ENCODE measurements around the gene PES1.
"Not testable (repeated sequence)": the region's sequence is repeated elsewhere in the genome, so short reads cannot be mapped to it uniquely, and the experiment has no call there.

The PES1 gene

GRCh38 chr22:30562366-30562765 lies 29.3 kb downstream of the PES1 start:
- no peaks in the 10 kb centered on the region for H3K9me3 Mint-ChIP-seq
- no peak for DNase-seq (ENCODE audit: low spot score)
- H3K4me3 Mint-ChIP-seq: no peak overlapping the region
- H3K36me3 Mint-ChIP-seq (ENCODE audit: low read depth): no peaks in the 10 kb centered on the region
- no peak overlapping the region for H3K27ac Mint-ChIP-seq
- no peaks in the 10 kb centered on the region for H3K27me3 Mint-ChIP-seq (ENCODE audit: low read depth)
- no peaks in the 10 kb centered on the region for H3K4me1 Mint-ChIP-seq (ENCODE audit: low read depth)

- no peaks in the 10 kb centered on the region for H3K36me3 Mint-ChIP-seq (ENCODE audit: low read depth)
- H3K27ac Mint-ChIP-seq: no peak overlapping the region
- H3K9me3 Mint-ChIP-seq: no peaks in the 10 kb centered on the region
- H3K4me3 Mint-ChIP-seq: no peak overlapping the region
- no peaks in the 10 kb centered on the region for H3K4me1 Mint-ChIP-seq (ENCODE audit: low read depth)
- DNase-seq (ENCODE audit: low spot score): no peak
- H3K27me3 Mint-ChIP-seq (ENCODE audit: low read depth): no peaks in the 10 kb centered on the region
These were observed 30.1 kb downstream of the PES1 start for GRCh38 chr22:30561402-30562189.

DNA sequence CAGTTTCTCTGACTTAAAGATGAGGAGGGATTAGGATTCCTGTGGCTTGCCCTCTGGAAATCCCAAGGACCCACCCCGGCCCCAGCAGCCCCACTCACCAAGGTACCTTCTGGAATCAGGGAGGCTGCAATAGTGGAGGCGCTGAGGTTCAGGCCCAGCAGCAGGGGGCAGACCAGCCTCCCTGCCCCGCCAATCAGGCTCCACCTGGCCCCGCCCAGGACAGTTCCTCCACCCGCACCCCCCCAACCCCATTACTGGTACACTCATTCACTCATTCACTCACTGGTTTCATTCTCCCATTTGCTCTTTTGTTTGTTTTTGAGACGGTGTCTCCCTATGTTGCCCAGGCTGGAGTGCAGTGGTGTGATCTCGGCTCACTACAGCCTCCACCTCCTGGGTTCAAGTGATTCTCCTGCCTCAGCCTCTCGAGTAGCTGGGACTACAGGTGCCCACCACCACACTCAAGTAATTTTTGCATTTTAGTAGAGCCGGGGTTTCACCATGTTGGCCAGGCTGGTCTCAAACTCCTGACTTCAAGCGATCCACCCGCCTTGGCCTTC lies 31.0 kb downstream of the PES1 start:
- not testable (repeated sequence) for DNase-seq (ENCODE audit: low spot score); H3K9me3 Mint-ChIP-seq; H3K27ac Mint-ChIP-seq; H3K36me3 Mint-ChIP-seq (ENCODE audit: low read depth); H3K4me3 Mint-ChIP-seq; H3K27me3 Mint-ChIP-seq (ENCODE audit: low read depth); H3K4me1 Mint-ChIP-seq (ENCODE audit: low read depth)

- H3K27me3 Mint-ChIP-seq (ENCODE audit: low read depth): no peaks in the 10 kb centered on the region
- no peaks in the 10 kb centered on the region for H3K4me1 Mint-ChIP-seq (ENCODE audit: low read depth)
- no peaks in the 10 kb centered on the region for H3K9me3 Mint-ChIP-seq
- no peaks in the 10 kb centered on the region for H3K36me3 Mint-ChIP-seq (ENCODE audit: low read depth)
- DNase-seq (ENCODE audit: low spot score): no peak
- no peak overlapping the region for H3K27ac Mint-ChIP-seq
- H3K4me3 Mint-ChIP-seq: no peak overlapping the region
These were observed 31.8 kb downstream of the PES1 start for GRCh38 chr22:30559889-30560288.

- Mint-ChIP-seq H3K4me1 (ENCODE audit: low read depth) (no peaks in the 10 kb centered on the region), H3K4me3 (no peak overlapping the region), H3K36me3 (ENCODE audit: low read depth) (no peaks in the 10 kb centered on the region), H3K9me3 (no peaks in the 10 kb centered on the region), H3K27ac (no peak overlapping the region), H3K27me3 (ENCODE audit: low read depth) (no peaks in the 10 kb centered on the region)
- DNase-seq (ENCODE audit: low spot score): no peak
These were observed 34.5 kb downstream of the PES1 start for GRCh38 chr22:30557243-30557642.

- no peak overlapping the region for H3K4me3 Mint-ChIP-seq
- H3K36me3 Mint-ChIP-seq (ENCODE audit: low read depth): no peaks in the 10 kb centered on the region
- DNase-seq (ENCODE audit: low spot score): no peak
- no peaks in the 10 kb centered on the region for H3K4me1 Mint-ChIP-seq (ENCODE audit: low read depth)
- H3K27me3 Mint-ChIP-seq (ENCODE audit: low read depth): no peaks in the 10 kb centered on the region
- H3K9me3 Mint-ChIP-seq: no peaks in the 10 kb centered on the region
- no peak overlapping the region for H3K27ac Mint-ChIP-seq
These were observed 35.3 kb downstream of the PES1 start for GRCh38 chr22:30556388-30556787.

- Mint-ChIP-seq H3K4me1 (ENCODE audit: low read depth) (no peaks in the 10 kb centered on the region), H3K4me3 (no peak overlapping the region), H3K27ac (no peak overlapping the region), H3K9me3 (no peaks in the 10 kb centered on the region), H3K27me3 (ENCODE audit: low read depth) (no peaks in the 10 kb centered on the region), H3K36me3 (ENCODE audit: low read depth) (no peaks in the 10 kb centered on the region)
- no peak for DNase-seq (ENCODE audit: low spot score)
These were observed 36.2 kb downstream of the PES1 start for GRCh38 chr22:30555282-30556210.

DNA sequence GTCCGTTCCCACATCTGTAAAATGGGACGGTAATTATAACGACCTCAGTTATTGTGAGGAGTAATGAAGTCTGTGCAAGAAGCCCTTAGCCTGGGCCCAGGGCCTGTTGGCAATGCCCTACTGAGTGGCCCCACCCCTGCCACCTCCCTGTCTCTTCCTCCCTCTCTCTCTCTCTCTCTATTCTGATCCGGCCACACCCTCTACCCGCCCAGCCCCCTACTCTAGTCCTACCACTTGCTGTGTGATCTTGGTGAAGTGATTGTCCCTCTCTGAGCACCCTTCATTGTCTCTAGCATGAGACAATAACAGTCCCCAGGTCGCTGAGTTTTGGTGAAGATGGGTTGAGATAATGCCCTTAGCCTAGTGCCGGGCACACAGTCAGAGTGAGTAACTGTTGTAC lies 37.7 kb downstream of the PES1 start:
- no peak overlapping the region for H3K27ac Mint-ChIP-seq

DNA sequence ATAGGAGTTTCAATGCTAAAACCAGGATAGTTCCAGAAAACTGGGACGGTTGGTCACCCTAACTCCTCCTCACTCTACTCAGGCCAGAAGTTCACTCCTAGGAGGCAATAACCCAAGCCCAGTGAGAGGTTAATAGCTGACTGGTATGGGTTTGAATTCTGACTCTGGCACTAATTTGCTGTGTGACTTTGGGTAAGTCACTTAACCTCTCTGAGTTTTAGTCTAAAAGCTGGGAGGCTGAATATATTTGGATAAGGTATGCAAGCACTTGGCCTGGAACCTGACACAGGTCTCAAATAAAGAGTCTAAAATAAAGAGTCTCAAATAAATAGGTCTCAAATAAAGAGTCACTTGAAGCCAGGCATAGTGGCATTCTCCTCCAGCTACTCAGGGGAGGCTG lies 39.0 kb downstream of the PES1 start:
- Mint-ChIP-seq H3K27ac (no peak overlapping the region), H3K4me3 (no peak overlapping the region), H3K4me1 (ENCODE audit: low read depth) (no peaks in the 10 kb centered on the region), H3K27me3 (ENCODE audit: low read depth) (peaks cover 5% of the 10 kb centered on the region), H3K36me3 (ENCODE audit: low read depth) (no peaks in the 10 kb centered on the region), H3K9me3 (no peaks in the 10 kb centered on the region)
- no peak for DNase-seq (ENCODE audit: low spot score)

More for the DNA sequence above, 37.7 kb downstream of the PES1 start:
- Mint-ChIP-seq H3K27me3 (ENCODE audit: low read depth) (no peaks in the 10 kb centered on the region), H3K4me3 (no peak overlapping the region), H3K9me3 (no peaks in the 10 kb centered on the region), H3K36me3 (ENCODE audit: low read depth) (no peaks in the 10 kb centered on the region), H3K4me1 (ENCODE audit: low read depth) (no peaks in the 10 kb centered on the region)
- no peak for DNase-seq (ENCODE audit: low spot score)

- H3K27ac Mint-ChIP-seq; DNase-seq (ENCODE audit: low spot score); H3K4me3 Mint-ChIP-seq; H3K27me3 Mint-ChIP-seq (ENCODE audit: low read depth); H3K4me1 Mint-ChIP-seq (ENCODE audit: low read depth); H3K9me3 Mint-ChIP-seq; H3K36me3 Mint-ChIP-seq (ENCODE audit: low read depth): not testable (repeated sequence)
These were observed 39.9 kb downstream of the PES1 start for GRCh38 chr22:30551813-30552212.

DNA sequence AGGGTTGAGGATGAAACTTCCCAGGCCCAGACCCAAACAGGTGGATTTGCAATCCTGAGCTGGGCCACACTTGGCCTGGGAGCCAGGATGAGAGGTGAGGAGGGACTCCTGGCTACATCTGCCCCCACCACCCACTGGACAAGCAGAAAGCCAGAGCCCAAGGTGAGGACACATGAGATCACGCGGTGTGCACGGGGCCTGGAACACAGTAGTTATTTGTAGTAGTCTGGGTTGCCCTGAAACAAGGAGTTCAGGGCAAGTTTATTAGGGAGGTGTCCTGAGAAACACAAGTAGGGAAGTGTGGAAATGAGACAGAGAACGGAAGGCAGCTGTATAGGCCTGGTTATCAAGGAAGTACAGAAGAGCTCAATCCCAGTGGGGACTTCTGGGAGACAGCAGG lies 44.5 kb downstream of the PES1 start:
- Mint-ChIP-seq H3K36me3 (ENCODE audit: low read depth) (no peaks in the 10 kb centered on the region), H3K4me1 (ENCODE audit: low read depth) (no peaks in the 10 kb centered on the region), H3K27ac (no peak overlapping the region), H3K9me3 (no peaks in the 10 kb centered on the region), H3K4me3 (no peak overlapping the region), H3K27me3 (ENCODE audit: low read depth) (peaks cover 26% of the 10 kb centered on the region)
- no peak for DNase-seq (ENCODE audit: low spot score)

DNA sequence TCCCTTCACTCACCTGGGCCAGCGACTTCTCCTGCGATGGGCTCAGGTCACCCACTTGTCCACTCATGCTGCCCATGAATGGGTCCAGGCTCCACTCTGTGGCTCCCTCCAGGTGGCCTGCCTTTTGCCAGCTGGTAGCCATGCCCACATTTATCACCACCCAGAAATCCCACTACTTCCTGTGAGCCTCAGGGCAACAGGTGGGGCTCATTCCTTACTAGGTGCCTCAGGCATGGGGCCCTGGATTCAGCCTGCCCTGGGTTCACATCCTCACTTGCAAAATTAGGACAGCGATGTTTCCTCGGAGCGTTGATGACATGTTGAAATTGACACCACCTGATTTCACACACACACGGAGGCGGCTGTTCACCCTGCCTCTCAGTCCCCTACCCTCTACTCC lies 45.1 kb downstream of the PES1 start, which contains the start of gene SEC14L6:
Gene SEC14L6 (minus strand): TSS at position 126 of the 400 bp plus-strand sequence. CDS start 59 bp downstream, at position 67.
- no peak within 1 kb of the TSS for H3K4me3 Mint-ChIP-seq
- no peak for DNase-seq (ENCODE audit: low spot score)
- H3K27ac Mint-ChIP-seq: no peak within 1 kb of the TSS
- H3K27me3 Mint-ChIP-seq (ENCODE audit: low read depth): peaks cover 28% of the 10 kb centered on the region
- no peaks in the 10 kb centered on the region for H3K36me3 Mint-ChIP-seq (ENCODE audit: low read depth)
- no peaks in the 10 kb centered on the region for H3K9me3 Mint-ChIP-seq
- H3K4me1 Mint-ChIP-seq (ENCODE audit: low read depth): no peaks in the 10 kb centered on the region

GRCh38 chr22:30542811-30543188 lies 48.9 kb downstream of the PES1 start:
- Mint-ChIP-seq H3K27me3 (ENCODE audit: low read depth) (peaks cover 45% of the 10 kb centered on the region), H3K9me3 (no peaks in the 10 kb centered on the region), H3K27ac (no peak overlapping the region), H3K4me3 (no peak overlapping the region), H3K36me3 (ENCODE audit: low read depth) (no peaks in the 10 kb centered on the region), H3K4me1 (ENCODE audit: low read depth) (no peaks in the 10 kb centered on the region)
- no peak for DNase-seq (ENCODE audit: low spot score)

All from T-helper 2 cell treated with Interferon-gamma antibody and Interleukin-4, amounts not matched to agents 5 μg/mL and 100 μg/mL, for 36 hours (primary cell).